ENCODE data around the gene LGMN. TPM values are rescaled to one million over a fixed set of nuclear protein-coding genes. Genes with fewer than 3 reads are reported as not detected.

The LGMN gene
- total and polyA plus RNA-seq, 2 experiments from 2014 or later = 60.0 to 83.5 TPM

- peaks cover 8% of the 10 kb centered on the region; the same call in 2 of the 3 replicates for H3K4me1 Mint-ChIP-seq
- no peak overlapping the region for H3K4me2 ChIP-seq
- no peak overlapping the region for H3K27ac ChIP-seq (ENCODE audit: low read depth)
- no peak overlapping the region for H3K4me3 Mint-ChIP-seq
- H3F3A ChIP-seq (replicated peaks; ENCODE audit: low read depth) = no peaks in the 10 kb centered on the region
- H3K4me3 ChIP-seq = no peak overlapping the region
- no peak overlapping the region for H3K27ac Mint-ChIP-seq
- peaks cover 8% of the 10 kb centered on the region for H4K20me1 ChIP-seq (replicated peaks; ENCODE audit: insufficient read depth)
- H2AFZ ChIP-seq = no peak overlapping the region
- no peaks in the 10 kb centered on the region for H3K9me2 ChIP-seq (ENCODE audit: insufficient read depth)
- no peaks in the 10 kb centered on the region for H3K27me3 ChIP-seq (ENCODE audit: insufficient read depth)
- no peak for DNase-seq (ENCODE audit: low spot score)
- TF ChIP-seq ZNF331 (CRISPR knock-in tag; IDR thresholded peaks at IDR 0.05; ENCODE audit: low read depth) (no peak), ZNF114 (CRISPR knock-in tag; IDR thresholded peaks at IDR 0.05) (no peak), CREB1 (CRISPR knock-in tag; IDR thresholded peaks at IDR 0.05; ENCODE audit: low read depth) (no peak), POLR2AphosphoS5 (IDR thresholded peaks at IDR 0.05; ENCODE audit: low read depth) (no peak), ETS1 (IDR thresholded peaks at IDR 0.05) (no peak), EZH2phosphoT487 (IDR thresholded peaks at IDR 0.05; ENCODE audit: unreplicated experiment) (no peak), NANOG (IDR thresholded peaks at IDR 0.05; ENCODE audit: borderline replicate concordance) (no peak), REST (IDR thresholded peaks at IDR 0.05; ENCODE audit: unreplicated experiment) (no peak), EZH2 (IDR thresholded peaks at IDR 0.05; ENCODE audit: low read depth, unreplicated experiment) (no peak), JUNB (IDR thresholded peaks at IDR 0.05; ENCODE audit: unreplicated experiment) (no peak), CTCF (conservative IDR thresholded peaks at IDR 0.05; ENCODE audit: low read depth in 2 of 2) (no peak), ZNF462 (CRISPR knock-in tag; IDR thresholded peaks at IDR 0.05) (no peak), STAT1 (IDR thresholded peaks at IDR 0.05; ENCODE audit: unreplicated experiment) (no peak)
- ATAC-seq = no peak
- H3K79me2 ChIP-seq (replicated peaks; ENCODE audit: insufficient read depth) = peaks cover 13% of the 10 kb centered on the region; the same call in 1 of the 2 replicates
- no peaks in the 10 kb centered on the region for H3K4me1 ChIP-seq (ENCODE audit: insufficient read depth)
- peaks cover 4% of the 10 kb centered on the region for H3K27me3 Mint-ChIP-seq (ENCODE audit: insufficient read depth, low read depth, poor library complexity)
- peaks cover 15% of the 10 kb centered on the region; the same call in 1 of the 2 replicates for H3K36me3 ChIP-seq (ENCODE audit: insufficient read depth)
- H3K36me3 Mint-ChIP-seq (ENCODE audit: low read depth) = peaks cover 29% of the 10 kb centered on the region
- no peaks in the 10 kb centered on the region; the same call in 2 of the 3 replicates for H3K9me3 Mint-ChIP-seq
These were observed 16.8 kb downstream of the LGMN start for GRCh38 chr14:92731622-92732115.

Measured in GM23338 (cell line).